AG04449 (cell line): Measurements from ENCODE around the gene UBE2N.
"Not testable (repeated sequence)": the region's sequence is repeated elsewhere in the genome, so short reads cannot be mapped to it uniquely, and the experiment has no call there.

Source experiments
- CTCF ChIA-PET: fragments of 350-600 bp; formaldehyde crosslinking; extraction: SDS; loops from one replicate; lab custom pipeline; 2021; ENCODE audit warnings: antibody characterized with exemption; lab: Yijun Ruan, JAX
- POLR2A ChIA-PET: fragments of 400-600, 350-600 bp; formaldehyde crosslinking; extraction: SDS; loops from one replicate; lab custom pipeline; 2020; ENCODE audit warnings: antibody characterized with exemption, inconsistent platforms; lab: Yijun Ruan, JAX
- DNase-seq: peaks from one replicate; pipeline ENCODE4 v3.0.0-alpha.2; 2010; ENCODE audit warnings: low read depth, low spot score
- H3K4me3 ChIP-seq: 2 replicates; pipeline ENCODE4 v1.5.1; 2011; ENCODE audit warnings: low read depth, mild to moderate bottlenecking, control low read depth, low read length
- TF ChIP-seq, protein P1 (sequence below): IDR thresholded peaks from one replicate; pipeline ENCODE4 v1.5.1; 2011; ENCODE audit warnings: mild to moderate bottlenecking, moderate library complexity, low read length, control low read depth, inconsistent platforms; ENCODE audit not compliant: insufficient read depth; ENCODE audit errors: missing control alignments

UBE2N gene

DNA sequence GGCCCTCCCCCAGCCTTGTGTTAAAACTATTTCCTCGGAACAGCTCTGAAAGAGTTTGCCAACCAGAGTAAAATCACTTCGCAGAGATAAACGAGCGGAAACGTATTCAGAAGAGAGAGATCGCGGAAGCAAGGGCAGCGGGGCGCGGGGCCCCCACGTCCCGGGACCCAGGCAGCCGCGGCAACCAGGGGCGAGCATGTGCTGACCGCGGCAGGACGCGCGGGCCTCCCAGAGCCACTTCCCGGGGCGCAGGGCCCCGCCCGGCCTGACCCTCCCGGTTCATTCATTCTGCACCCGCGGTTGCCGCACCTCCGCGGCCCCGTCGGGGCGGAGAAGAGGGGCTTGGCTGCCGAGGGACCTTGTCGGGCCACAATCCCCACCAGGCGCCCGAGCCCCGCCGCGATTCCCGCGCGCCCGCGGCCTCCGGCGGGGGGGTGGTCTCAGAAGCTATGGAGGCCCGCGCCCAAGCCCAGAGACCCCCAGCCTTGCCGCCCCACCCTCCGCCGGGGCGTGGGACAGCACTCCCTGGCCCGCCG lies 598 bp downstream of the UBE2N start:
- peak overlapping the region; percentile 79 for H3K4me3 ChIP-seq
- TF ChIP-seq, protein P1, sequence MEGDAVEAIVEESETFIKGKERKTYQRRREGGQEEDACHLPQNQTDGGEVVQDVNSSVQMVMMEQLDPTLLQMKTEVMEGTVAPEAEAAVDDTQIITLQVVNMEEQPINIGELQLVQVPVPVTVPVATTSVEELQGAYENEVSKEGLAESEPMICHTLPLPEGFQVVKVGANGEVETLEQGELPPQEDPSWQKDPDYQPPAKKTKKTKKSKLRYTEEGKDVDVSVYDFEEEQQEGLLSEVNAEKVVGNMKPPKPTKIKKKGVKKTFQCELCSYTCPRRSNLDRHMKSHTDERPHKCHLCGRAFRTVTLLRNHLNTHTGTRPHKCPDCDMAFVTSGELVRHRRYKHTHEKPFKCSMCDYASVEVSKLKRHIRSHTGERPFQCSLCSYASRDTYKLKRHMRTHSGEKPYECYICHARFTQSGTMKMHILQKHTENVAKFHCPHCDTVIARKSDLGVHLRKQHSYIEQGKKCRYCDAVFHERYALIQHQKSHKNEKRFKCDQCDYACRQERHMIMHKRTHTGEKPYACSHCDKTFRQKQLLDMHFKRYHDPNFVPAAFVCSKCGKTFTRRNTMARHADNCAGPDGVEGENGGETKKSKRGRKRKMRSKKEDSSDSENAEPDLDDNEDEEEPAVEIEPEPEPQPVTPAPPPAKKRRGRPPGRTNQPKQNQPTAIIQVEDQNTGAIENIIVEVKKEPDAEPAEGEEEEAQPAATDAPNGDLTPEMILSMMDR = no peak
- POLR2A ChIA-PET = no interaction called here
- CTCF ChIA-PET = interaction anchor here (1.5 to 3.2 kb wide), 2 partner anchors 22 to 27 kb away, joined by 4 to 14 read pairs; partner anchors contain the start of gene MRPL42
- no peak for DNase-seq

- ChIA-PET POLR2A (no interaction called here), CTCF (interaction anchor here (3.2 to 3.7 kb wide), 2 partner anchors 28 to 662 kb away, joined by 14 to 18 read pairs; partner anchors contain the start of gene MRPL42)
- TF ChIP-seq, protein P1 = no peak
- H3K4me3 ChIP-seq = peak overlapping the region; percentile 79
- DNase-seq = no peak
Measured at GRCh38 chr12:93440043-93440835, 1.5 kb downstream of the UBE2N start.

DNA sequence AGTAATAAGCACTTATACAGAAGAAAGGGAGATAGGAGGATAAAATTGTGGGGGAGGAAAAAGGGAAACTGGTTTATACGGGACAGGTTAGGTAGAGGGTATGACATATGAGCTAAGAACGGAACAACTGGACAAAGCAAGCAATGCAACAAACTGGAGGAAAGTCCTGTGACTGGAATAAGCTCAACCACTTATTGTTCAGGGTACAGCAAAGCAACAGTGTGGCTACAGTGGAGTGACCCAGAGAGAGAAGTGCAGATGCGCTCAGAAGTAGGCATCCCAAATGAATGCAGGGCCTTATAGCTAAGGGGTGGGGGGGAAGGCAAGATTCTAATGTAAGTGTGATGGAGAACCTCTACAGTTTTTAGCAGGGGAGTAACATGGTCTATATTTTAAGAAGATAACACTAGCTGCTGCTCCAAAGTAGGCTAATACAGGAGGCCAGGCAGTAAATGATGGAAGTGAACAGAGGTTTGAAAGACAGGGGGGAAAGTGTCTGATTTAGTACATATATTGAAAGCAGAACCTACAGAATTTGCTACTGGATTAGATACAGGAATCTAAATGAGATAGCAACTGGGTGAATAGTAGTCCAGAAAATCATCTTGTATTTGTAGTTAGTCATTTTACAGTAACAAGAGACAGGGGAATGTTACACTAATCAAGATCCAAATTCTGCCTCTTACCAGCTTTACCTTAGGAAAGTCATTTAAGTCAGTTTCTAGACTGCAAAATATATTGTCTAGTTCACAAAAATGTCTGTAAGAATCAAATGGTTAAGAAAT lies 3.3 kb downstream of the UBE2N start:
- DNase-seq = no peak
- H3K4me3 ChIP-seq = no peak overlapping the region
- TF ChIP-seq, protein P1 = no peak
- CTCF ChIA-PET = interaction anchor here (1.0 to 5.5 kb wide), 5 partner anchors 16 to 664 kb away, joined by 3 to 28 read pairs (median 7); partner anchors contain the start of gene MRPL42
- POLR2A ChIA-PET = no interaction called here

GRCh38 chr12:93434256-93434865 lies 7.4 kb downstream of the UBE2N start:
- POLR2A ChIA-PET = no interaction called here
- CTCF ChIA-PET = interaction anchor here (0.8 to 5.5 kb wide), 6 partner anchors 8 to 668 kb away, joined by 3 to 28 read pairs (median 4); no protein-coding TSS in a partner anchor
- DNase-seq = no peak
- no peak overlapping the region for H3K4me3 ChIP-seq
- TF ChIP-seq, protein P1 = no peak

DNA sequence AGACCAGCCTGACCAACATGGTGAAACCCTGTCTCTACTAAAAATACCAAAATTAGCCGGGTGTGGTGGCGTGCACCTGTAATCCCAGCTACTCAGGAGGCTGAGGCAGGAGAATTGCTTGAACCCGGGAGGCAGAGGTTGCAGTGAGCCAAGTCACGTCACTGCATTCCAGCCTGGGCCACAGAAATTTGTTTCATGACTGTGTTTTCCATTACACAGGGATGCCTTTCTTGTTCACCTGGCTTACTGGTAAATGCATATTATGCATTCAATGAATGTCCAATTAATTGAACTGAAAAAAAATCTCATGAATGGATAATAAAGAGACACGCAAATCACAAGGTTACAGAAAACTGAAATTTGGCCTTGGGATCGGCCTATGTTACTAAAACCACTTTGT lies 9.7 kb downstream of the UBE2N start:
- CTCF ChIA-PET = interaction anchor here (6.4 kb wide), 1 partner anchor 12 kb away, joined by 63 read pairs; no protein-coding TSS in a partner anchor
- POLR2A ChIA-PET, DNase-seq, H3K4me3 ChIP-seq: not testable (repeated sequence)

DNA sequence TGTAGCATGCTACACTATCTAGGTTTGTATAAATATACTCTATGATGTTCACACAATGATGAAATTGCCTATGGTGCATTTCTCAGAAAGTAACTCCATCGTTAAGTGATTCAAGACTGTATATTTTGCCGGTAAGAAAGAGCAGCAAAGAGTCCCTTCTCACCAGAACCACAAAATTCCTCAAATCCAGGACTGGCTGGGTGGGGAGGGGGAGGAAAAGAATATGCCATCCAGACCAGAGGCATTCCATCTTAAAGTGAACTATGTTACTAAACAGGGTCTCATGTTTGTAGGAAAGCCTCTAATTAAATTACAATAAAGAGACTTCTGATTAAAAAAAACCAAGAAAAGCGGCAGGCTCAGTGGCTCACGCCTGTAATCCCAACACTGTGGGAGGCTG lies 11.5 kb downstream of the UBE2N start:
- CTCF ChIA-PET = interaction anchor here (0.9 to 6.4 kb wide), 3 partner anchors 10 to 672 kb away, joined by 3 to 63 read pairs (median 3); no protein-coding TSS in a partner anchor
- TF ChIP-seq, protein P1 = no peak
- no peak for DNase-seq

More for the DNA sequence above, 11.5 kb downstream of the UBE2N start:
- no peak overlapping the region for H3K4me3 ChIP-seq
- POLR2A ChIA-PET = no interaction called here
